Measurements from ENCODE around the gene UBXN6.

The UBXN6 gene

DNA sequence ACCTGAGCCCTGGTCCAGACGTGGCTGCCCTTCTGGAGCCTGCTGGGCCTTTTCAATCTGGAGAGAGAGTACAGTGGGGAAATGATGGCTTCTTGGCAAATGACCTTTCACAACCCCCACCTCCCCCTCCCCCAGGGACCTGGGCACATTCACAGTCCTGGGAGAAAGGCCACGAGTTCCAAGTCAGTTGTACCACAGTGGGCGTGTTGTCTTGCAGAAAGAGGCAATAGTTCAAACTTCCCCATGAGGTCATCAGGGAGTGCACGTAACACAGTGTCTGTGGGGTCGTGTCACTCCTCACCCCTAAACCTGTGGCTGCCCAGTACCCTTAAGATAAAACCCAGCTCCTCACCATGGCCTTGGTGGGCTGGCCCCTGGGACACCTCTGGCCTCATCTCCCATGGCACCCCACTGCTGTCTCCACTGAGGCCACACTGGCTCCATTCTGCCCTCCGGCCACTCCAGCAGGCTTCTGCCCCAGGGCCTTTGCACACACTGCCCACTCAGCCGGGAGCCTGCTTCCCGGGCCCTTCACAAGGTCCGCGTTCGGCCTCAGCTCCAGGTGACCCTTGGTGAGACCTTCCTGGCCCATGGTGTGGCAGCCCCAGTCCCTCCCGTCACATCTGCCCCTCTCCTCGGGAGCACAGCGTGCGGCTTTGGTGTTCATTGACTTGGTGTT is 47.4 kb upstream of the UBXN6 start:
- no peaks in the 10 kb centered on the region; the same call in 1 of the 2 replicates for H3K27me3 ChIP-seq (ENCODE audit: insufficient read depth, low read depth)
- no peak overlapping the region for H3K4me3 ChIP-seq (IDR thresholded peaks at IDR 0.05; ENCODE audit: insufficient read depth, low read depth, low read length)
- TF ChIP-seq, protein P1, sequence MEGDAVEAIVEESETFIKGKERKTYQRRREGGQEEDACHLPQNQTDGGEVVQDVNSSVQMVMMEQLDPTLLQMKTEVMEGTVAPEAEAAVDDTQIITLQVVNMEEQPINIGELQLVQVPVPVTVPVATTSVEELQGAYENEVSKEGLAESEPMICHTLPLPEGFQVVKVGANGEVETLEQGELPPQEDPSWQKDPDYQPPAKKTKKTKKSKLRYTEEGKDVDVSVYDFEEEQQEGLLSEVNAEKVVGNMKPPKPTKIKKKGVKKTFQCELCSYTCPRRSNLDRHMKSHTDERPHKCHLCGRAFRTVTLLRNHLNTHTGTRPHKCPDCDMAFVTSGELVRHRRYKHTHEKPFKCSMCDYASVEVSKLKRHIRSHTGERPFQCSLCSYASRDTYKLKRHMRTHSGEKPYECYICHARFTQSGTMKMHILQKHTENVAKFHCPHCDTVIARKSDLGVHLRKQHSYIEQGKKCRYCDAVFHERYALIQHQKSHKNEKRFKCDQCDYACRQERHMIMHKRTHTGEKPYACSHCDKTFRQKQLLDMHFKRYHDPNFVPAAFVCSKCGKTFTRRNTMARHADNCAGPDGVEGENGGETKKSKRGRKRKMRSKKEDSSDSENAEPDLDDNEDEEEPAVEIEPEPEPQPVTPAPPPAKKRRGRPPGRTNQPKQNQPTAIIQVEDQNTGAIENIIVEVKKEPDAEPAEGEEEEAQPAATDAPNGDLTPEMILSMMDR (conservative IDR thresholded peaks at IDR 0.05; ENCODE audit: low read depth, low read length), result no peak
- no peak overlapping the region for H3K4me2 ChIP-seq
- H3K4me1 ChIP-seq (ENCODE audit: low read depth, poor library complexity, severe bottlenecking), result no peaks in the 10 kb centered on the region
- H2AFZ ChIP-seq (ENCODE audit: low read depth), result no peak overlapping the region
- no peaks in the 10 kb centered on the region for H4K20me1 ChIP-seq (ENCODE audit: insufficient read depth)
- no peak overlapping the region for H3K9ac ChIP-seq
- H3K27ac ChIP-seq, result no peak overlapping the region
- no peaks in the 10 kb centered on the region for H3K36me3 ChIP-seq (ENCODE audit: insufficient read depth)
- H3K79me2 ChIP-seq (ENCODE audit: insufficient read depth, low read depth), result no peaks in the 10 kb centered on the region

DNA sequence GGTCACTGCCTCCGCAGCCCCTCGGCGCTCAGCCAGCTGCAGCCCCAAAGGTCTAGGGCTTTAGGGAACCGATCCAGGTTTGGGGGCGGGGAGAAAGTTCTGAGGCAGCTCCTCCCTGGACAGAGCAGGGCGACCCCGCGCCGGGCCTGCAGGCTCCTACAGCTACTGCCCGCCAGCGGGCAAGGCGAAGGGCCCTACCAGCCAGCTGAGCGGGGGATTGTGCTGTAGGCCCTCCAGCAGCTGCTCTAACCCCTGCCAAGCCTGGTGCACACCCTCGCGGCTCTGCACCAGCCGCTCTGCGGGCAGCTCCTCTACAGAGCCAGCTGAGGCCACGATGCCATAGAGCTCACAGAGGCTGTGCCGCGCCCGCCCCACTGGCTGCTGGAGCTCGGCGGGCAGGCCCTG is 46.7 kb upstream of the UBXN6 start:
- H3K79me2 ChIP-seq (ENCODE audit: insufficient read depth, low read depth), result no peaks in the 10 kb centered on the region
- no peak overlapping the region for H3K4me3 ChIP-seq (IDR thresholded peaks at IDR 0.05; ENCODE audit: insufficient read depth, low read depth, low read length)

DNA sequence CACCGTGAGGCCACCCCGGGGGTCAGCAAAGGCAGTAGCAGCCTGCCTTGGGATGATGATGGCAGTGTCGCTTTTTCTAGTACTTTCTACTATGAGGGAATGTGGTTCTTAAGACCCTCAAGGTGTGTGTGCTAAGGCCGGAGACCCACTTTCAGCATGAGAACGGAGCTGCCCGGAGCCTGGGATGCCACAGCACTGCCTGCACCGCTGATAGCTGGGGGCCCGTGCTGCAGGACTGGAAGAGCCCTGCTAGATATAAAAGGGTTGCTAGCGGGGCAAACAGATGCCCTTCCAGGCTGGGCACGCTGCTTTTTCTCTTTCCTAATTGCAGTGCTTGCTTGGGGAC is 46.2 kb upstream of the UBXN6 start:
- H3K36me3 ChIP-seq (ENCODE audit: insufficient read depth), result no peaks in the 10 kb centered on the region
- H3K4me3 ChIP-seq (IDR thresholded peaks at IDR 0.05; ENCODE audit: insufficient read depth, low read depth, low read length), result no peak overlapping the region
- TF ChIP-seq, protein P1 (conservative IDR thresholded peaks at IDR 0.05; ENCODE audit: low read depth, low read length), result no peak
- no peaks in the 10 kb centered on the region for H3K27me3 ChIP-seq (ENCODE audit: insufficient read depth, low read depth)
- H3K4me2 ChIP-seq, result no peak overlapping the region
- H3K79me2 ChIP-seq (ENCODE audit: insufficient read depth, low read depth), result no peaks in the 10 kb centered on the region
- H4K20me1 ChIP-seq (ENCODE audit: insufficient read depth), result no peaks in the 10 kb centered on the region
- H3K9ac ChIP-seq, result no peak overlapping the region
- H3K27ac ChIP-seq, result no peak overlapping the region
- H2AFZ ChIP-seq (ENCODE audit: low read depth), result no peak overlapping the region
- no peaks in the 10 kb centered on the region for H3K4me1 ChIP-seq (ENCODE audit: low read depth, poor library complexity, severe bottlenecking)

More for the DNA sequence above, 46.7 kb upstream of the UBXN6 start:
- Histone ChIP-seq H3K36me3 (ENCODE audit: insufficient read depth) (no peaks in the 10 kb centered on the region), H2AFZ (ENCODE audit: low read depth) (no peak overlapping the region), H3K4me2 (no peak overlapping the region), H3K9ac (no peak overlapping the region), H3K27me3 (ENCODE audit: insufficient read depth, low read depth) (no peaks in the 10 kb centered on the region; the same call in 1 of the 2 replicates), H3K27ac (no peak overlapping the region), H3K4me1 (ENCODE audit: low read depth, poor library complexity, severe bottlenecking) (no peaks in the 10 kb centered on the region), H4K20me1 (ENCODE audit: insufficient read depth) (no peaks in the 10 kb centered on the region)
- TF ChIP-seq, protein P1 (conservative IDR thresholded peaks at IDR 0.05; ENCODE audit: low read depth, low read length), result no peak

DNA sequence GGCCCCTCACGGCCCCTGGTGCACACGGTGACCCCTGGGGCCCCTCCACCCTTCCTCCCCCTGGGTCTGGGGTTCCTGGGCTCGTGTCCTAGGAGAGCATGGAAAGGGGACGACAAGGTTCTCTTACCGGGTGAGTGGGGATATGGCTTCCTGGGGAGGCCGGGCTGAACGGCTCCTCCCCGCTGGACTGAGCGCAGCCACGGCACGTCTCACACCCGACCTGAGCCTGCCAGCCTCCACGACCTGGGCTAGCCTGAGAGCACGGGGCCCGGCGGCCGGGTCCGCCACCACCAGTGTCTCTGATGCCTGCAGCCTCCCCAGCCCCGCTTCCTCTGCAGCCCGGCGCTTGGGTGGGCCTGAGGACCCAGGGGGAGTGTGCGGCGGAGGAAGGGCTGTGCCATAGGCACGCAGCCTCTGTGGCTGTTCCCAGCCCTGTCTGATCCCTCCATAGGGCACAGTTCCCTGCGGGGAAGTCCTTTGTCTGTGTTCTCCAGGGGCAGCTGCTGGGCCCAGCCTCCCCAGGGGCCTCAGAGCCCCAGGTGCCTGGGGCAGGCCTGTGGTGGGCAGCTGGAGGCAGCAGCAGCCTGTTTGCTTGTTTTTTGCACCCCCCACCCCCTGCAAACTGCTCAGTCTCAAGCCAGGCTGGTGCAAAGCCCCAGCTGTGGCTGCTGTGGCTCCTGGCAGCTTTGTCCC is 45.7 kb upstream of the UBXN6 start:
- Histone ChIP-seq H3K27ac (no peak overlapping the region), H3K9ac (no peak overlapping the region), H3K4me1 (ENCODE audit: low read depth, poor library complexity, severe bottlenecking) (no peaks in the 10 kb centered on the region), H3K79me2 (ENCODE audit: insufficient read depth, low read depth) (no peaks in the 10 kb centered on the region), H3K27me3 (ENCODE audit: insufficient read depth, low read depth) (no peaks in the 10 kb centered on the region), H2AFZ (ENCODE audit: low read depth) (no peak overlapping the region), H3K4me2 (no peak overlapping the region), H4K20me1 (ENCODE audit: insufficient read depth) (no peaks in the 10 kb centered on the region), H3K36me3 (ENCODE audit: insufficient read depth) (no peaks in the 10 kb centered on the region), H3K4me3 (IDR thresholded peaks at IDR 0.05; ENCODE audit: insufficient read depth, low read depth, low read length) (no peak overlapping the region)
- TF ChIP-seq, protein P1 (conservative IDR thresholded peaks at IDR 0.05; ENCODE audit: low read depth, low read length), result no peak
